GM21576 (cell line): ENCODE measurements around the gene CD300E.
"Not testable (repeated sequence)": the region's sequence is repeated elsewhere in the genome, so short reads cannot be mapped to it uniquely, and the experiment has no call there.

Source experiments
- ATAC-seq: cut with Tn5 transposase; IDR thresholded peaks from one replicate; pipeline ENCODE4 v1.9.1; 2021; ENCODE audit warnings: mild to moderate bottlenecking, moderate library complexity; ENCODE audit not compliant: unreplicated experiment

CD300E gene

DNA sequence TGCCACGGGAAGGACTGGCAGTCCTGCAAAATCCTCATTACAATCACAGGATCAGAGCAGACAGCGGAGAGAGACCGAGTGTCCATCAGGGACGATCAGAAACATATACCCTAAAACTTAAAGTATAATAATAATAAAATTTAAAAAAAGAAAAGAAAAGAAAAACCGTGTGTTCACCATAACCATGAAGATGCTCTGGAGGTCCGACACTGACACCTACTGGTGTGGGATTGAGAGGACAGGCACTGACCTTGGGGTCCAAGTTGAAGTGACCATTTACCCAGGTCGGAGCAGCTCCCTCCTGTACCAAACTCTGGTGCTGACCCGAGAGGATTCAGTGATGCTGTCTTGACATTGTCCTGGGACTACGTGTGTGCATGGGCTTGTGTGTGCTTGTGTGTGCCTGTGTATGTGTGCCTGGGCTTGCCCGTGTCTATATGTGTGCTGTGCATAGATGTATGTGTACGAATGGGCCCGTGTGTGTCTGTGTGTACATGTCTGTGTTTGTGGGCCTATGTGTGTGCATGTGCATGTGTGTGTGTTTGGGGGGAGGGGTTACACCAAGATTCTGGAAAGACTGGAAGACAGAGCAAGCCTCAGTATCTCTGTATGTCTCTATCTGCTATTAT, 21.5 kb downstream of the CD300E start:
- ATAC-seq: no peak

GRCh38 chr17:74599448-74599939, 24.0 kb downstream of the CD300E start:
- ATAC-seq: no peak

DNA sequence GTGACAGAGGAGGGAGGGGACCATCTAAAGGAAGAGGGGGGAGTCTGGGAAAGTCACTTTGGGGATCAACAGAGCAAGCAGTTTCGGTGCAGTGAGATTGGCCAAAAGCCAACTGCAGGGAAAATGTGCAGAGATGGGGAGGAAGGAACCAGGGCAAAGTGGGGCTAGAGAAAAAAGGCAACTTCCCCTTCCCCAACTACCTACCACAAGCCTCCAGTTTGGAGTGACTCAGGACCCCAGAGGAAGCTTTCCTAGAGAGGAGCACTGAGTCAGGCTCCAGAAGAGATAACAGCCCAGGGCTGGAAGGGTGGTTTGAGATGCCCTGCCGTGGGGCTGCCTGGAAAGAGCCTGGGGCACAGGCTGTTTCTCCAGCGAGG, 24.5 kb downstream of the CD300E start:
- ATAC-seq: no peak

- ATAC-seq: no peak
Observed at GRCh38 chr17:74598346-74599022, 25.1 kb downstream of the CD300E start.

GRCh38 chr17:74597069-74597790, 26.3 kb downstream of the CD300E start:
- ATAC-seq: no peak

- no peak for ATAC-seq
Observed at GRCh38 chr17:74595037-74595750, 28.3 kb downstream of the CD300E start.

DNA sequence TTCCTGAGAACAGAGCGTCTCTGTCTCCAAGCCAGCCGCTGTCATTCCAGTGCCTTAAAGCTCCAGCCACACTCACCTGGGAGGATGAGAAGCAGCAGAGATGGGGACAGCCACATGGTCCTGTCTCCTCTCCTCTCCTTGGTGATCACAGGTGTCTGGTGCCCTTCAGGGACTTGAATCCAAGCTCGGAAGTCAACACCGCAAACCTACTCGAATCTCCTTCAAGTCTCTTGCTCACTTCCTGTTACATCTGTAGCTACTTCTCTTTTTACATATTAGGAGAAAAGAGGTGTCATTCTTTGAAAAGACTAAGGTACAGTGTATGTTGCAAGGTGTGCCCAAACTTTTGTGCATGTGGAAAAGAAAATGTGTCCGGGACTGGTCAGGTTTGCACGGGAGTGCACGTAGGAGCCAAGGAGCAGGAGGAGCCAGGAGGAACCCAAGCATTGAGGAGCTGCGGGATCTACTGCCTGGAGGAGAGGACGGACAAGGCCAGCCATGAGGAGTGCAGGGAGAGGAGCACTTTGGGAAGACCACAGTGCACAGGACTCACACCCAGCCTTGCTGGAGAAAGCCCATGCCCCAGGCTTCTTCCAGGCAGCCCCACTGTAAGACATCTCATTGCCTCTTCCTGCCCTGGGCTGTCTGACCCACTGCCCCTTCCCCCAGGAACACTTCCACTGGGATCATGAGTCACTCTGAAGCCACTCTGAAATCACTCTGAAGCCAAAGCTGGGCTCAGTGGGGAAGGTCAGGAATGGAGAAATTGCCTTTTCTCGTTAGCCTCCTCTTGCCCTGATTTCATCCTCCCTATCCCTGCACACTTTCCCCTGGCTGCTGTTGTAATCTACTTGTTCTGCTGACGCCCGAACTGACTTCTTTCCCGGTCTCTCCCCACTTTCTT, 31.2 kb downstream of the CD300E start, which contains the start of gene CD300LD:
TSS of gene CD300LD (minus strand) at position 197 of the 904 bp plus-strand sequence. CDS start at position 116, 81 bp downstream.
- ATAC-seq: no peak

- no peak for ATAC-seq
Observed at GRCh38 chr17:74591503-74591902, 32.0 kb downstream of the CD300E start.

DNA sequence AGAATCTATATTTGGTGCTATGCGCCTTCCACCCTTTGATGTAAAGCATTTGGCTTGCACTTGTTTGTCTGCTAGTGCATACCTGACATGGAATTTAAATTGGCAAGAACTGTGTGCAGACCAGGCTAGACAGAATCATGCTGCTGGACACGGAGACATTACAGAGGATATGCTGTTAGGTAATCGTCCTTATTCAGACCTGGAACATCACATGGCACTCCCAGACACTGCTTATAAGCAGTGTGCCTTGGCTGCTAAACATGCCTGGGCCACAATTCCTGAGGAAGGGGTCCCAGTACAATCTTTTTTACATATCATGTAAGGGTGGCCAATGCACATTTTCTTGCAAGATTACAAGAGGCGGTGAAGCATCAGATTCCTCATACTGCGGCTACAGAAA, 37.8 kb downstream of the CD300E start:
- no peak for ATAC-seq

DNA sequence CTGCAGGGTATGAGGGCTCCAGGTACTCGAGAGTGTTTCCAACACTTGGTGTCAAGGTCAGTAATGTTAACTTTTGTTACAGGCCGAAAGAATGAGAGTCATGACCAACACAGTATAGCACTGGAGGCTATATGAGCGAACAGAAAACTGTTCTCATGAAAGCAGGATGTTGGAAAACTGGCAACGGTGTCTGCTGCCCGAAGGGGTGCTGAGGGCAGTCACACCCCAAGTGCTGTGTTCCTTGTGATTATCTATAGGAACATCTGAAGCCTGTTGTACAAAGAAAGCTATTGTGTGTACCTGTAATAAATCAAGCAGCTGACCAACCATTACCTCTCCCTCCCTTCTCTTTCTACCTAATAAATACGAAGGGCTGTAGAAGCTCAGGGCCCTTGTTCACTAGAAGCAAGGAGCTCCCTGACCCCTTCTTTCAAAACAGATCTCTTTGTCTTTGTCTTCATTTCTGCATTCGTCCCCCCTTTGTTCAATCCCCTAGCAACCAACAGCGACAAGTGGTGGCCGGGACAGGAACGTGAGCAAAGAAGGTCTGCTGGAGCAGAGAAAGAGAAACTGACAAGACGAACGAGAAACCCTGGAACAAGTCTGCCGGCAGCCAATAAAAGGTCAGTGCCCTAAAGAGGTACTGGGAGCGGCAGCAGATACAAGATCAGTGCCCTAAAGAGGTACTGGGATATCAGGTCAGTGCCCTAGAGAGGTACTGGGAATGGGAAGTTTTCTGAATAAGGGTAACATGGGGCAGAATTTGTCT, 39.1 kb downstream of the CD300E start:
- ATAC-seq: no peak

DNA sequence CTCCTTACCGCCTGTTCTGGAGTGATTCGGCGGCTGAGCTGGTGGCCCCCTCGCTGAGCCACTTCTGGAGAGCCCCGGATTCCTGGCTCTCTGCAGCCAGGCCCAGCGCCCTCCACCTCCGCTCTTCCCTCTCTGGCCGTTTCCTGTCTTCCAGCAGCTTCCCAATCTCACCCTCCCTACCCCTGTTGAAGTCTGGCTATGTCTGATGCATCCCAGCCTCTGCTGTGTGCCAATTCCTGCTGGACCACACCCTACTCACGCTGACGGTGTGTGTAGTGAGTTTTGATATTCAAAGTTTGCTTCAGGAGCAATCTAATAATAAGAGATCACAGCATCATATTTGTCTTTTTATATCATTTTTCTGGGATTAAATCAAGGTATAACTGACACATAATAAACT, 40.9 kb downstream of the CD300E start:
- no peak for ATAC-seq

DNA sequence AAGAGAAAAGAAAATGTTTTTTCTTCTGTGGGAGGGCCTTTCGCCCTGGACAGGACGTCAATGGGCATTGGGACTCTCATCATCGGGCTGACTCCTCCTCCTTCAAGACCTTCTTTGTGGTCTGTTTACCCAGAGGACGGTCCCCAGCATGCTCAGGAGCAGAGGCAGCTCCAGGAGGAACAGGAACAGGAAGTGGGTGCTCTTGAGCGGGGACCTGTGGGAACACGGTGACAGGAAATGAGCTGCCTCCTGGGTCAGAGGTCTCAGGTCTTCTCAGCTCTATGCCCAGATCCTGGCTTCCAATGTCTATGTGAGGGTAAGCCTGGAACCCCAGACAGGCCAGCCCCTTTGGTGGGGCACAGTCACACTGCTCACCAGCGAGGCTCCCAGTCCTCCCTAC, 43.6 kb downstream of the CD300E start:
- no peak for ATAC-seq

- no peak for ATAC-seq
Observed at GRCh38 chr17:74578979-74579378, 44.6 kb downstream of the CD300E start.

DNA sequence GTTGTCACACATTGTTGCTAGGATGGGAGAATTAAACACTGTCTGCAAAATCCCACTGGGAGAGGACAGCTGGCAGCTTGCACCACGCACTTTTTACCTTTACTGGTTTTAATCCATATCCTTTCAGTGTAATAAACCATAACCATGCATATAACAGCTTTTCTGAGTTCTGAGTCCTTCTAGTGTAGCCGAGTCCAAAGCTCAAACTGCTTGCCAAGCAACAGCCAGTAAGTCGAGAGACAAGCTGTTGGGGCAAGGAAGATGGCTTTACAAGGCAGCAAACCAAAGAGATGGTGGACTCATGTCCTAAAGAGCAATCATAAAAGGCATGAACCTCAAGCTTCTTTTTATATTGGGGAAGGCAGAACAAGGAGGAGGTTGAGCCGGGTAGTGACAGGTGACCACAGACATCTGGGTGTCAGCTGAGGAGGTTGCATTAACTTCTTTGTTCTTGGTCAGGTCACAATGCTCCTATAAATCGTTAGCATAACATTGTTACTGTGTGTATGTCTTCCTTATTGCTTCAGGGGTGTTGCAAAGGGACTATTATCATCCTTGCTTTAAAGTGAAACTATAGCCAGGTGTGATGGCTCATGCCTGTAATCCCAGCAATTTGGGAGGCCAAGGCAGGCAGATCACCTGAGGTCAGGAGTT, 48.9 kb downstream of the CD300E start:
- ATAC-seq: no peak

DNA sequence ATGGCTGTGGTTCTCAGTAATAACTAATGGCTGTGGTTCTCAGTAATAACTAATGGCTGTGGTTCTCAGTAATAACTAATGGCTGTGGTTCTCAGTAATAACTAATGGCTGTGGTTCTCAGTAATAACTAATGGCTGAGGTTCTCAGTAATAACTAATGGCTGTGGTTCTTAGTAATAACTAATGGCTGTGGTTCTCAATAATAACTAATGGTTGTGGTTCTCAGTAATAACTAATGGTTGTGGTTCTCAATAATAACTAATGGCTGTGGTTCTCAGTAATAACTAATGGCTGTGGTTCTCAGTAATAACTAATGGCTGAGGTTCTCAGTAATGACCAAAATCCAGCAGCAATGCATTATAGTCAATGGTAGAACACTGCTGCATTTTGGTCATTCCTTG, 49.9 kb downstream of the CD300E start:
- not testable (repeated sequence) for ATAC-seq

DNA sequence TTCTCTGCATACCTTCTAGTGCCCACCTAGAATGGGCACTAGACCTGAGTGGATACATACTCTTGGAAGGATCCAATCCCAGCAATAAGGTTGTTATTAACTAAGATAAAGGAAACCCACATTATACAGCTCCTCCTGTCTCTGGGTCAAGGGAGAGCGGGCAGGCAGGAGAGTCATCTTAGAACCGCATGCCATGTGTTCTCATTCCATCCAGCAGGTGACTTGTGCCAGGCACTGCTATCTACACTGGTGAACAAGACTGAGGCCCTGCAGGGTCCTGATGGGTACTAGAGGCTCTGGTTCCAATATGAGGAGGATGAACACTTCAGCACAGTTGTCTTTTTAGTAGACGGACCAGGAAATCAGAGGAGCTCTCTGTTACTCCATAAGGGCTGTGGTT, 50.4 kb downstream of the CD300E start:
- no peak for ATAC-seq

- no peak for ATAC-seq
Observed at GRCh38 chr17:74571621-74572270, 51.8 kb downstream of the CD300E start.
